Measurements from ENCODE around the gene SRGAP1.

The SRGAP1 gene

DNA sequence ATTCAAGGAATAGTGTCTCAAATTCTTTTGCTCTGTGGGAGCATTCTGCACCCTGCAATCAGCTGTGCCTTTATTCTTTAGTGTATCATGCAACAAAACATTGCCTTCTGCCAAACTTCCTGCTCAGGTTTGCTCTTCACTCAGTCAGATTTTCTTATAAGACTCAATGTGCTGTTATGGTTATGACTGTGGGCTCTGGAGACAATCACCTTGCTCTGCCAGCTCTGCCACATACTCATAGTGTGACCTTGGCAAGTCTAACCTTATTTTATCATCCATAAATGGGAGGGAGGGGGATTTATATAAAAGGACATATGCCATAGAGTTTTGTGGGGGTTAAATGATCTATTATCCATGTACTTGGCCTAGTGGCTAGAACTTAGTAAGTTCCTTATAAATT, 51.3 kb downstream of the SRGAP1 start:
- TF ChIP-seq, protein P1, sequence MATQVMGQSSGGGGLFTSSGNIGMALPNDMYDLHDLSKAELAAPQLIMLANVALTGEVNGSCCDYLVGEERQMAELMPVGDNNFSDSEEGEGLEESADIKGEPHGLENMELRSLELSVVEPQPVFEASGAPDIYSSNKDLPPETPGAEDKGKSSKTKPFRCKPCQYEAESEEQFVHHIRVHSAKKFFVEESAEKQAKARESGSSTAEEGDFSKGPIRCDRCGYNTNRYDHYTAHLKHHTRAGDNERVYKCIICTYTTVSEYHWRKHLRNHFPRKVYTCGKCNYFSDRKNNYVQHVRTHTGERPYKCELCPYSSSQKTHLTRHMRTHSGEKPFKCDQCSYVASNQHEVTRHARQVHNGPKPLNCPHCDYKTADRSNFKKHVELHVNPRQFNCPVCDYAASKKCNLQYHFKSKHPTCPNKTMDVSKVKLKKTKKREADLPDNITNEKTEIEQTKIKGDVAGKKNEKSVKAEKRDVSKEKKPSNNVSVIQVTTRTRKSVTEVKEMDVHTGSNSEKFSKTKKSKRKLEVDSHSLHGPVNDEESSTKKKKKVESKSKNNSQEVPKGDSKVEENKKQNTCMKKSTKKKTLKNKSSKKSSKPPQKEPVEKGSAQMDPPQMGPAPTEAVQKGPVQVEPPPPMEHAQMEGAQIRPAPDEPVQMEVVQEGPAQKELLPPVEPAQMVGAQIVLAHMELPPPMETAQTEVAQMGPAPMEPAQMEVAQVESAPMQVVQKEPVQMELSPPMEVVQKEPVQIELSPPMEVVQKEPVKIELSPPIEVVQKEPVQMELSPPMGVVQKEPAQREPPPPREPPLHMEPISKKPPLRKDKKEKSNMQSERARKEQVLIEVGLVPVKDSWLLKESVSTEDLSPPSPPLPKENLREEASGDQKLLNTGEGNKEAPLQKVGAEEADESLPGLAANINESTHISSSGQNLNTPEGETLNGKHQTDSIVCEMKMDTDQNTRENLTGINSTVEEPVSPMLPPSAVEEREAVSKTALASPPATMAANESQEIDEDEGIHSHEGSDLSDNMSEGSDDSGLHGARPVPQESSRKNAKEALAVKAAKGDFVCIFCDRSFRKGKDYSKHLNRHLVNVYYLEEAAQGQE (IDR thresholded peaks at IDR 0.05; ENCODE audit: insufficient read depth in 1 of 2, low read depth in 2 of 2, low read length in 2 of 2) = no peak
- TF ChIP-seq TAF1 (IDR thresholded peaks at IDR 0.05; ENCODE audit: borderline replicate concordance, insufficient read depth, low read length) (no peak), FOXP2 (optimal IDR thresholded peaks at IDR 0.05; ENCODE audit: borderline replicate concordance, extremely low read depth, extremely low read length, insufficient read depth) (no peak), SIN3A (IDR thresholded peaks at IDR 0.05; ENCODE audit: borderline replicate concordance, insufficient read depth, low read length) (no peak), POLR2AphosphoS5 (IDR thresholded peaks at IDR 0.05; ENCODE audit: low read depth, low read length) (no peak)

DNA sequence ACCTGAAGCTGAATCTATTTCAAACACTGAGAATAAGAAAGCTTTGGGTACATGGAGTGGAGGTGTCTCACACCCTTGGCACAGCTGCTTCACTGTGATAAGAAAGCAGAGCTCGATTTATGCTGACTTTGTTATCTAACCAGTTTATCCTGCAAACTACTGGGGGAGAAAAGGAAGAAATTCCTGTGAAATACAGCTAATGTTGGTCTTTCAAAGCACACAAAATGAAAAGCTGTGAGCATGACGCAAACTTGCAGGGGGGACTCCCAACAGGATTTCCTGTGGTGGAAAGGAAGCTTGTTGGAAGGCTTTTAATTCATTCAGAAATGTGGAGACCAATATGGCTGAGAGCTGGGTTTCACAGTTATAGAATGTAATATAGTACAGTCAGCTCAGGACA, 53.4 kb downstream of the SRGAP1 start:
- TF ChIP-seq POLR2AphosphoS5 (IDR thresholded peaks at IDR 0.05; ENCODE audit: low read depth, low read length) (no peak), SIN3A (IDR thresholded peaks at IDR 0.05; ENCODE audit: borderline replicate concordance, insufficient read depth, low read length) (no peak), FOXP2 (optimal IDR thresholded peaks at IDR 0.05; ENCODE audit: borderline replicate concordance, extremely low read depth, extremely low read length, insufficient read depth) (no peak), TAF1 (IDR thresholded peaks at IDR 0.05; ENCODE audit: borderline replicate concordance, insufficient read depth, low read length) (no peak)
- TF ChIP-seq, protein P1 (IDR thresholded peaks at IDR 0.05; ENCODE audit: insufficient read depth in 1 of 2, low read depth in 2 of 2, low read length in 2 of 2) = no peak

DNA sequence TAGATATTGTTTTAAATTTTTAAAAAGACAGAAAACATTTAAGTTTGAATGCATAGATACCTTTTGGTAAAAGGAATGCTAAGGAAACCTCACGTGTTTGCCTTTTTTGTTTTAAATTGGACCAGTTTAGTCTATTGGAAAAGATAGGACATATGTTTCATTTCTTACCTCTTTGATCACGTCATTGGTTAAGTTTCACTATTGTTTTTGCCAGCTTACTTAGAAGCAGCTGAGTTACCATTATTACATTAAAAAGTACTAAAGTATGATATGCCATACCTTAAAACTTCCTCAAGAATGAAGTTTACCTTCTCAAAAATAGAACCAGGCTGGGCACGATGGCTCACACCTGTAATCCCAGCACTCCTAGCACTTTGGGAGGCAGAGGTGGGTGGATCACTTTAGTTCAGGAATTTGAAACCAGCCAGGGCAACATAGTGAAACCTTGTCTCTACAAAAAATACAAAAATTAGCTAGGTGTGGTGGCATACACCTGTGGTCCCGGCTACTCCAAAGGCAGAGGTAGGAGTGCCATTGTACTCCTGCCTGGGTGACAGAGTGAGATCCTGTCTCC, 54.4 kb downstream of the SRGAP1 start:
- TF ChIP-seq FOXP2 (optimal IDR thresholded peaks at IDR 0.05; ENCODE audit: borderline replicate concordance, extremely low read depth, extremely low read length, insufficient read depth) (no peak), POLR2AphosphoS5 (IDR thresholded peaks at IDR 0.05; ENCODE audit: low read depth, low read length) (no peak), TAF1 (IDR thresholded peaks at IDR 0.05; ENCODE audit: borderline replicate concordance, insufficient read depth, low read length) (no peak), SIN3A (IDR thresholded peaks at IDR 0.05; ENCODE audit: borderline replicate concordance, insufficient read depth, low read length) (no peak)
- TF ChIP-seq, protein P1 (IDR thresholded peaks at IDR 0.05; ENCODE audit: insufficient read depth in 1 of 2, low read depth in 2 of 2, low read length in 2 of 2) = no peak

DNA sequence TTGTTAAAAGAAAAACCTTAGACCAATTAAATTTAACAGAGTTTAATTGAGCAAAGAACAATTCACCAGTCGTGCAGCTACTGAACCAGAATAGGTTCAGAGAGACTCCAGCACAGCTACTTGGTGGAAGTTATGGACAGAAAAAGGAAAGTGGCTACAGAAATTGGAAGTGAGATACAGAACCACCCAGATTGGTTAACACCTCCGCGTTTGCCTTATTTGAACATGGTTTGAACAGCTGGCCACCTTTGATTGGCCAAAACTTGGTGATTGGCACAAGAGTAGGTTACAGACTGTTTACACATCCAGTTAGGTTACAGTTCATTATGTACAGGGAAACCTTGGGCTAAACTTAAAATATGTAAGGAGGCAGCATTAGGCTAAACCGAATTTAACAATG, 54.9 kb downstream of the SRGAP1 start:
- TF ChIP-seq, protein P1 (IDR thresholded peaks at IDR 0.05; ENCODE audit: insufficient read depth in 1 of 2, low read depth in 2 of 2, low read length in 2 of 2) = no peak
- TF ChIP-seq TAF1 (IDR thresholded peaks at IDR 0.05; ENCODE audit: borderline replicate concordance, insufficient read depth, low read length) = no peak
- no peak for TF ChIP-seq POLR2AphosphoS5 (IDR thresholded peaks at IDR 0.05; ENCODE audit: low read depth, low read length)
- TF ChIP-seq SIN3A (IDR thresholded peaks at IDR 0.05; ENCODE audit: borderline replicate concordance, insufficient read depth, low read length) = no peak
- TF ChIP-seq FOXP2 (optimal IDR thresholded peaks at IDR 0.05; ENCODE audit: borderline replicate concordance, extremely low read depth, extremely low read length, insufficient read depth) = no peak

Measured in PFSK-1 (cell line).